OCI-LY3 (cell line): Measurements from ENCODE around the gene MAGEA3.
"Not testable (repeated sequence)": the region's sequence is repeated elsewhere in the genome, so short reads cannot be mapped to it uniquely, and the experiment has no call there.

Source experiments
- CTCF ChIP-seq: fragments of 200-600, 300-600 bp; sonication (generic); IDR thresholded peaks from 2 replicates; pipeline ENCODE4 v1.5.1; 2014; ENCODE audit warnings: antibody characterized with exemption, low read length, low read depth
- EZH2phosphoT487 ChIP-seq: fragments of 200-600 bp; shearing (Covaris generic); IDR thresholded peaks from 2 replicates; pipeline ENCODE4 v1.6.1; 2018; ENCODE audit warnings: antibody characterized with exemption, mixed run types, low read depth

DNA sequence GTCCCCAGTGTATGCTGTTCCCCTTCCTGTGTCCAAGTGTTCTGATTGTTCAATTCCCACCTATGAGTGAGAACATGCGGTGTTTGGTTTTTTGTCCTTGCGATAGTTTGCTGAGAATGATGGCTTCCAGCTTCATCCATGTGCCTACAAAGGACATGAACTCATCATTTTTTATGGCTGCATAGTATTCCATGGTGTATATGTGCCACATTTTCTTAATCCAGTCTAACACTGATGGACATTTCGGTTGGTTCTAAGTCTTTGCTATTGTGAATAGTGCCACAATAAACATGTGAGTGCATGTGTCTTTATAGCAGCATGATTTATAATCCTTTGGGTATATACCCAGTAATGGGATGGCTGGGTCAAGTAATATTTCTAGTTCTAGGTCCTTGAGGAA lies 23.9 kb upstream of the MAGEA3 start:
- not testable (repeated sequence) for TF ChIP-seq EZH2phosphoT487, CTCF
